Prostate gland (tissue), 2 donors: ENCODE data around the gene RNF6.

Source experiments
- CTCF ChIP-seq, 4 experiments: fragments of 200-600 bp in 2 of 4; fragments of 450-650 bp in 2 of 4; sonication (generic) in 2 of 4; IDR thresholded peaks; 1 replicate in 3 of 4; 2 replicates in 1 of 4; pipeline ENCODE4 v1.5.1; 2016 to 2019; ENCODE audit warnings: antibody characterized with exemption in 4 of 4, mild to moderate bottlenecking in 2 of 4, moderate library complexity in 2 of 4
- POLR2A ChIP-seq: fragments of 450-650 bp; IDR thresholded peaks from one replicate; pipeline ENCODE4 v1.6.1; 2016; ENCODE audit warnings: antibody characterized with exemption, mild to moderate bottlenecking

GRCh38 chr13:26219726-26220125 is 2.4 kb downstream of the RNF6 start:
- TF ChIP-seq CTCF (IDR thresholded peaks at IDR 0.05), result no peak
- no peak for TF ChIP-seq POLR2A
